ENCODE data around the gene SDC1.

SDC1 gene

DNA sequence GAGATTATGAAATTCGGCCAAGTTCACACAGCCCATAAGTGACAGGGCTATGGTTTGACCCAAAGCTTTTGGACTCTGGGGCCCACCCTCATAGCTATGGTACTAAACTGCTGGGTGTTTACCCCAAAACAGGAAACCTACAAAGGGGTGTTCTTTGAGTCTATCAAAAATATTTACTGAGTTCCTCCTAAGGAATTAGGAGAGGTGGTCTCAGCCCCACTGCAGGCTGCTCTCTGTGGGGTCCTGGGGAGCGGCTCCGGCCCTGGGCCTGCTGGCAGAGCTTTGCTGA lies 45.5 kb downstream of the SDC1 start:
- no peaks in the 10 kb centered on the region for H3K4me1 Mint-ChIP-seq (ENCODE audit: low read depth)

DNA sequence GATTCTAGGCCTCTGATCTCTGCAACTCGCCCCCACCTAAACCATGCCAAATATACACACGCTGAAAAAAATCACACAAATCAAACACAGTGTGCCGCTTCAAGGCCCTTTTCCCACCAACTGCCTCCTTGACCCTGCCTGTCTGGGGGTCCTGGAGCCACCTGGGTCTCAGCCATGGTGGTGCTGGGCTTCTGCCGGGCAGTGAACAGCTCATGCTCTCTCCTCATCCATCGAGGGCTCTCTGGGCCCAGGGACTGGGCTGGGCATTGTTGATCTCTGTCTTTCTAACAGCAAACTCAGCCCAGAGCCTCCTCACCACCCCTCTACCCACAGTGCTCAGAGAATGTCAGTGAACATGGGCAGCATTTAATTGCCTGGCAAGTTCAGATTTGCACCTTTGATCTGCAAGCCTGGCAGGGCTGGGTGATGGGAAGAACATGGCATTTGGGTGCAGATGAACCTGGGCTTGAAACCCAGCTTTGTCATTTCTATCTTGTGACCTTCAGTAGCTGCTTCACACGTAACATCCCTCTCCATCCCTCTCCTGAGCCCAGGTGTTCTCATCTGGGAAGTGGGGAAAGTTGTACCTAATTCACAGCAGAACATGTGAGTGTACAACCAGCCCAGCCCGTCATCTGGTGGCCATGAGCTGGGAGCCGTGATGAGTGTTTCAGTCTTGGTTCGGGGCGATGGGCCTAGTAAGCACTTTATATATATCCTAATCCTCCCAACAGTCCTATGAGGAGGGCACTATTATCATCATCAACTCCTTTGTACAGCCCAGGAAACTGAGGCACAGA lies 46.1 kb downstream of the SDC1 start:
- Mint-ChIP-seq H3K27ac (no peak overlapping the region), H3K27me3 (no peaks in the 10 kb centered on the region), H3K4me3 (no peak overlapping the region)

More for the DNA sequence above, 45.5 kb downstream of the SDC1 start:
- Mint-ChIP-seq H3K36me3 (ENCODE audit: low read depth) (no peaks in the 10 kb centered on the region), H3K27ac (no peak overlapping the region), H3K9me3 (no peaks in the 10 kb centered on the region), H3K27me3 (no peaks in the 10 kb centered on the region), H3K4me3 (no peak overlapping the region)

DNA sequence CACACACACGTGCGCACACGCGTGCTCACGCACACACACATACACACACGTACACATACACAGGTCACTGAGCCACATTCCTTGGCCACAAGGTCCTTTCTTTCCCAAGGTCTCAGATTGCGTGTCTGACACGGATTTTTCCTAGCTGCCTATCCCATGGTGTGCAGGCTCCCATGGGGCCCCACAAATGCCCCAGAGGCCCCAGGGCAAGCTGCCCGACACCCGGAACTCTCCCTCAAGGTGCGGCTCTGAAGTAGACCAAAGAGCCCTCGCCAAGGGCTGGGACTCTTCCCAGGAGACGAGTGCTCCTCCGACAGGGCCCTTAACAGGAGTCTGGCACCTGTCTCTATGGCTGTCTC lies 46.7 kb downstream of the SDC1 start:
- H3K4me1 Mint-ChIP-seq (ENCODE audit: low read depth) = no peaks in the 10 kb centered on the region
- no peaks in the 10 kb centered on the region for H3K27me3 Mint-ChIP-seq
- no peak overlapping the region for H3K27ac Mint-ChIP-seq
- H3K36me3 Mint-ChIP-seq (ENCODE audit: low read depth) = no peaks in the 10 kb centered on the region
- no peak overlapping the region for H3K4me3 Mint-ChIP-seq
- no peaks in the 10 kb centered on the region for H3K9me3 Mint-ChIP-seq

More for the DNA sequence above, 46.1 kb downstream of the SDC1 start:
- H3K9me3 Mint-ChIP-seq = no peaks in the 10 kb centered on the region
- no peaks in the 10 kb centered on the region for H3K36me3 Mint-ChIP-seq (ENCODE audit: low read depth)
- H3K4me1 Mint-ChIP-seq (ENCODE audit: low read depth) = no peaks in the 10 kb centered on the region

GRCh38 chr2:20177556-20178248 lies 47.2 kb downstream of the SDC1 start:
- H3K4me1 Mint-ChIP-seq (ENCODE audit: low read depth) = no peaks in the 10 kb centered on the region
- H3K4me3 Mint-ChIP-seq = no peak overlapping the region
- no peaks in the 10 kb centered on the region for H3K9me3 Mint-ChIP-seq
- no peaks in the 10 kb centered on the region for H3K36me3 Mint-ChIP-seq (ENCODE audit: low read depth)
- H3K27me3 Mint-ChIP-seq = no peaks in the 10 kb centered on the region
- H3K27ac Mint-ChIP-seq = no peak overlapping the region

DNA sequence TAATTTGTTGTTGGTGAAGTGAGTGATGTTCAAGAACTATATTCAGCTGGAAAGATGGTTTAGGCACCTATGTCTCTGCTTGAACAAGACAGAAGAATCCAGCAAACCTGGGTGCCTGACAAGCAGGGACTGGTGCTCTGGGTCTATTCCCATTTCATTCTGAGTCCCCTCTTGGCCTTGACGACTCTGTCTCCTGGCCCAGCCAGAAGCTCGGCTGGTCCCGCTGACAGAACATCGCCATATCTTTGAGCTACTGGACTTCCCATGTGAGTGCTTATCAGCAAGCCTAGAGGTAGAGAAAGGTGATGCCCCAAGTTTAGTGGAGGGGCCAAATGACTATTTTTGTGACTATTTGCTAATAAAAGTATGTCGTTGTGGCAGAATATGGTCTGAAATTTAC lies 48.2 kb downstream of the SDC1 start:
- Mint-ChIP-seq H3K27me3 (no peaks in the 10 kb centered on the region), H3K36me3 (ENCODE audit: low read depth) (no peaks in the 10 kb centered on the region), H3K27ac (no peak overlapping the region), H3K9me3 (no peaks in the 10 kb centered on the region), H3K4me3 (no peak overlapping the region), H3K4me1 (ENCODE audit: low read depth) (no peaks in the 10 kb centered on the region)

DNA sequence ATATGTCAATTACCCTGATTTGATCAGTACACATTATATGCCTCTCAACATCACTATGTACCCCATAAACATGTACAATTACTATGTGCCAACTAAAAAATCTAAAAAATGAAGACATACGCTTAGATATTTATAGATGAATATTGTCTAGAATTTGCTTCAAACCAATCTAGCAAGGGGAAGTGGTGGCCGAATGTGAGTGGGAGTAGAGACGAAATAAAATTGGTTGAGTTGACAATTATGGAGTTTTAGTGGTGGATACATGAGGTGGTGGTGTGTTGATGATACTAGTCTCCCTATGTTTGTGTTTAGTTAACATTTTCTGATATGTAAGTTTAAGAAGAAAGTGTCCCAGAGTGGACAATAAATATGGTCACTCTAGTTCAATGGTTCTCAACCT lies 49.0 kb downstream of the SDC1 start:
- Mint-ChIP-seq H3K9me3 (no peaks in the 10 kb centered on the region), H3K36me3 (ENCODE audit: low read depth) (no peaks in the 10 kb centered on the region), H3K27me3 (no peaks in the 10 kb centered on the region), H3K4me3 (no peak overlapping the region), H3K27ac (no peak overlapping the region), H3K4me1 (ENCODE audit: low read depth) (no peaks in the 10 kb centered on the region)

- Mint-ChIP-seq H3K27me3 (no peaks in the 10 kb centered on the region), H3K4me3 (no peak overlapping the region), H3K27ac (no peak overlapping the region), H3K9me3 (no peaks in the 10 kb centered on the region), H3K36me3 (ENCODE audit: low read depth) (no peaks in the 10 kb centered on the region), H3K4me1 (ENCODE audit: low read depth) (no peaks in the 10 kb centered on the region)
Measured at GRCh38 chr2:20175267-20175666, 49.7 kb downstream of the SDC1 start.

DNA sequence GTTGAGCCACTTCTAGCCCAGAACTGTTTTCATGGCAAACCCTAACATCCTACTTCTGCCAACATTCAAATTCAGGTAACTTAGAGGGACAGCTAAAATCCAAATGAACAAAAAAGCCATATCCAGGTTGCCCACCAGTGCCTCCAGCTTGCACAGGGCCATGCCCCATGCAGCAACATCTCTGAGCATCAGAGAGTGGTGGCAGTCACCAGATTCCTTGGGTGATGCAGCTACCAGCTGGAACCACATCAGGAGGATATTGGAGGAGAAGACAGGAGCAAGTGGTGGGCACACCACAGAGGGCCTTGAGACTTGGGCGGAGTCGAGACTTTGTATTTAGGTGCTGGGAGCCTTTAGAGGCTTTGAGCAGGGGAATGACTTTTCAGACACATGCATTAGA lies 50.5 kb downstream of the SDC1 start:
- Mint-ChIP-seq H3K27me3 (no peaks in the 10 kb centered on the region), H3K27ac (no peak overlapping the region), H3K9me3 (no peaks in the 10 kb centered on the region), H3K36me3 (ENCODE audit: low read depth) (no peaks in the 10 kb centered on the region), H3K4me1 (ENCODE audit: low read depth) (no peaks in the 10 kb centered on the region), H3K4me3 (no peak overlapping the region)

GRCh38 chr2:20173496-20174402 lies 51.2 kb downstream of the SDC1 start:
- no peak overlapping the region for H3K4me3 Mint-ChIP-seq
- H3K36me3 Mint-ChIP-seq (ENCODE audit: low read depth) = no peaks in the 10 kb centered on the region

GRCh38 chr2:20173064-20173463 lies 51.9 kb downstream of the SDC1 start:
- Mint-ChIP-seq H3K27ac (no peak overlapping the region), H3K36me3 (ENCODE audit: low read depth) (no peaks in the 10 kb centered on the region), H3K27me3 (peaks cover 4% of the 10 kb centered on the region), H3K4me3 (no peak overlapping the region), H3K4me1 (ENCODE audit: low read depth) (no peaks in the 10 kb centered on the region), H3K9me3 (no peaks in the 10 kb centered on the region)

More at GRCh38 chr2:20173496-20174402, 51.2 kb downstream of the SDC1 start:
- H3K4me1 Mint-ChIP-seq (ENCODE audit: low read depth) = no peaks in the 10 kb centered on the region
- no peaks in the 10 kb centered on the region for H3K9me3 Mint-ChIP-seq
- H3K27me3 Mint-ChIP-seq = no peaks in the 10 kb centered on the region
- H3K27ac Mint-ChIP-seq = no peak overlapping the region

- peaks cover 4% of the 10 kb centered on the region for H3K27me3 Mint-ChIP-seq
- H3K36me3 Mint-ChIP-seq (ENCODE audit: low read depth) = no peaks in the 10 kb centered on the region
- no peak overlapping the region for H3K27ac Mint-ChIP-seq
Measured at GRCh38 chr2:20172273-20173055, 52.5 kb downstream of the SDC1 start.

DNA sequence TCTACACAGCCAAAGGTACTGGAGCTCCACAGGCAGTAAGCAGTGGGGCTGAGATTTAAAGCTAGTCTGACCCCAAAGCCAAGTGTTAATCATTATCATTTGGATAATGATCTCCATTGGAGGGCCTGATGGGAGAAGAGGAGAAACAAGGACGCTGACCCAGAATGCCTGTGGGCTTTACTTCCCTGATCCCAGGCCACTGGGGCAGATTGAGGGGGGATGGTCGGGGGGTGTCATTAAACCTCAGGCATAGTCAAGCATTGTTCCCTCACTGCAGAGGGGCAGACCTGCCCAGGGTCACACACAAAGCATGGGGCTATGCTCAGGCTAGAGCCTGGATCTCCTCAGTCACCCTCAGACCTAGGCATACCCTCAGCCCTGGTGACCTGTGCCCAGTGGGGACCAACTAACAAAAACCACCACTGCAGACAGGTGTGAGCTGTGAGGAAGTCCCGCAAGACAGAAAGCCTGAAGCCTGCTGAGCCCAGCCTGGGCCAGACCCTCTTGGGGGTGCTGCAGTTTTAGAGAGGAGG lies 53.4 kb downstream of the SDC1 start:
- Mint-ChIP-seq H3K27ac (no peak overlapping the region), H3K9me3 (no peaks in the 10 kb centered on the region), H3K4me1 (ENCODE audit: low read depth) (no peaks in the 10 kb centered on the region), H3K4me3 (no peak overlapping the region), H3K36me3 (ENCODE audit: low read depth) (no peaks in the 10 kb centered on the region), H3K27me3 (peaks cover 4% of the 10 kb centered on the region)

More at GRCh38 chr2:20172273-20173055, 52.5 kb downstream of the SDC1 start:
- Mint-ChIP-seq H3K4me3 (no peak overlapping the region), H3K4me1 (ENCODE audit: low read depth) (no peaks in the 10 kb centered on the region), H3K9me3 (no peaks in the 10 kb centered on the region)

DNA sequence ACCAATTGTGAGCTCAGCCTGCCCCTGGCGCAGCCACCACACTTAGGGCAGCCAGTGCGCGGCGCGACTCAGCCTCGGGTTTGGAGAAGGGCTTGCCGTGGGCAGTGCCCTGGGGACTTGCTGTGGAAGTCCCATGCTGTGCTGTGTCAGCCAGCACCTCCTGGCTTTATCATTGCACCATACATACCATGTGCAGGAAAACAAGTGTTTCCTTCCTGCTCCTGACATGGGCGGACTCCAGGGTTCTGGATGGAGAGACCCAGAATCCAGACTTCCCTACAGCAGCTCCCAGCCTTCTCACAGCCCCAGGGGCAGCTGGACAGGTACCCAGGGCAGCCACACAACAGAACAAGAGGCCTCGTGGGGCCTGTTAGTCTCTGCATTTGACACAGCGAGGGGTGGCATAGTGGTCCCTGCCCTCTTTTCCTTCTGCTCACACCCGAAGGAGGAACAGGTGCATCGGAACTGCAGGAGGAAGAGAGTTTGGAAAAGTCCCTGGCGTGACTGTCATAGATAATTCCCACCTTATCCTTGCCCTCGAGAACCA lies 54.2 kb downstream of the SDC1 start:
- H3K27ac Mint-ChIP-seq = no peak overlapping the region
- no peak overlapping the region for H3K4me3 Mint-ChIP-seq
- H3K36me3 Mint-ChIP-seq (ENCODE audit: low read depth) = no peaks in the 10 kb centered on the region
- no peaks in the 10 kb centered on the region for H3K4me1 Mint-ChIP-seq (ENCODE audit: low read depth)
- peaks cover 4% of the 10 kb centered on the region for H3K27me3 Mint-ChIP-seq
- no peaks in the 10 kb centered on the region for H3K9me3 Mint-ChIP-seq

All from stimulated activated naive CD8-positive, alpha-beta T cell treated with anti-CD3 and anti-CD28 coated beads, Interleukin-15, Interleukin-2, amounts not matched to agents 100 ng/mL and 50 ng/mL, for 24 hours (primary cell).